Urothelium cell line (cell line): ENCODE data around the gene PPP2R5C.

Experiments
- DNase-seq: peaks from one replicate; pipeline ENCODE4 v3.0.0; 2011; ENCODE audit warnings: low spot score, mixed read lengths
- FAIRE-seq: peaks from 2 replicates; lab custom pipeline; 2011; peaks lifted over from hg19 to GRCh38; lab: Jason Lieb, UNC

Gene PPP2R5C

DNA sequence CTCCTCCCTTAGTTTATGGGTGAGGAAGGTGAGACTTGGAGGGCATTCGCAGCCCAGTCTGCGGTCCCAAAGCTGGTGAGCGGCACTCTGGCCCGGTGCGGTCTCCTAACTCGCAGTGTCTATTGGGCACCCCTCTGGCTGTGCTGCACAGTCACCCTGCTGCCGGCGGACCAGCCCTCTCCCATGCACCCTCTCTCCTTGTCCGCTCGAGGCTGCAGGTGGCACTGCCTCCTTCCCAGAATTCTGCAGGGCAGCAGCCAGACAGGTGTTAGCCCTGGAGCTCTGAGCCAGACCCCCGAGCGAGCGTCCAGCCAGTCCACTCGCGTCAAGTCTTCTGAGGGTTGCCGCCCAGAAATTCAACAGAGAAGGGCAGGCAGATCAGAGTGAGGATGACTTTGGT is 146.1 kb downstream of the PPP2R5C start:
- FAIRE-seq: no peak
- DNase-seq: no peak

GRCh38 chr14:101908795-101909194 is 147.3 kb downstream of the PPP2R5C start:
- FAIRE-seq (no peak), DNase-seq (no peak)

- FAIRE-seq: no peak
Observed at GRCh38 chr14:101909371-101910096, 148.0 kb downstream of the PPP2R5C start.

GRCh38 chr14:101912841-101913240 is 151.3 kb downstream of the PPP2R5C start:
- DNase-seq (no peak), FAIRE-seq (no peak)

More at GRCh38 chr14:101909371-101910096, 148.0 kb downstream of the PPP2R5C start:
- DNase-seq: no peak

DNA sequence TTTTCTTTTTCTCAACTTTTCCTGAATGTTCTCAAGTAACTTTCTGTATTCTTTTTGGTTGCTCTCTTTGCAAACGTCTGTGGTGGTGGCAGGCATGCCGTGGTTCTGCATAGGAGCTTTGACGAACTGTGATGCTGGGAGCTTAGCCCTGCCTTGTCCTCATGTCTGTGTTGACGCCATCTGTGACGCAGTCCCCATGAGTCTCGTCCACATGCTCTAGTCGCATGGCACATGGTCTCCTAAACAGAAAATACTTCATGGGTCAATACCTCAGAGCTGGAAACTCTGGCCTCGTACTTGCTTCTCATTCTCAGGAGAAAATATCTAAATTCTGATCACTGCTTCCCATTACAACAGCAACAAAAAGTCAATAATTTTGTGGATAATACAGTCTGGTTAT is 152.6 kb downstream of the PPP2R5C start:
- FAIRE-seq: no peak

DNA sequence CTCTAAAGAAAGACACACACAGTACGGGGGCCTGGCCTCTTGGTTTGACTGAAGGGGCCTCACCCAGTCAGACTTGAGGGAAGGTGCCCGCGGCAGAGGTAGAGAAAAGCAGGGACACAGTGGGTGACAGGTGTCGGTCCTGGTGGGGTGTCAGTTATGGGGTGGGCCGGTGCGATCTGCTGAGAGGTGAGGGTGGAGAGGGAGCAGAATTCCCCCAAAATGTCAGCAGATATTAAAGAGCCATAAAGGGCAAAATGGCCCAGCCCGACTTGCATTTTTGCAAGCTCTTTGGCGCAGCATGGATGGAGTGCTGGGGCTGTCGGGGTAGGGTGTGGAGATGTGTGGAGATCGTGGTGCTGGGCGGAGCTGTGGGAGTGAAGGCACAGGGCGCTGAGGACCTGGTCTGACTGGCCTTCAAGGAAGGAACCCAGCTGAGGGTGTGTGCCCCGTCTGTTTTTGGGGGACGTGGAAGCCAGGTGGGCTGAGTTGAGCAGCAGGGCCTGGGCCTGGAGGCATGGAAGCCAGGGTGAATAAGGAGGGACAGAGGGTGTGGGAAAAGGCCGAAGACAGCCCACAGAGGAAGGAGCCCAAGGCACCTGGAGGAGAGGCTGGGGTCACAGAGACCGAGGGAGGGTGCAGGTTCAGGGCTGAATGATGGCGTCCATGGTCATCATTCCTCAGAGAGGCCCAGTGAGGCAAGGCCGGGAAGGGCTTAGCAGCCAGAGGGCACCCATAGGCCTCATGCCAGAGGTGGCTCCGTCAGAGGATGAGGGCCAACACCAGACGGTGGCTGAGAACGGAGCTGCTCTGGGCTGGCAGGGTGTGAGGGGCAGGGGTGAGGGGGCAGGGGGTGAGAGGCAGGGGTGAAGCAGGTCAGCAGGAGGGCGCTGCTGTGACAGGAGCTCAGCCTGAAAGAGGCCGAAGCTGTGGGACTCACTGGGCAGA is 154.6 kb downstream of the PPP2R5C start:
- DNase-seq: no peak
- no peak for FAIRE-seq

More for the DNA sequence above, 152.6 kb downstream of the PPP2R5C start:
- no peak for DNase-seq

DNA sequence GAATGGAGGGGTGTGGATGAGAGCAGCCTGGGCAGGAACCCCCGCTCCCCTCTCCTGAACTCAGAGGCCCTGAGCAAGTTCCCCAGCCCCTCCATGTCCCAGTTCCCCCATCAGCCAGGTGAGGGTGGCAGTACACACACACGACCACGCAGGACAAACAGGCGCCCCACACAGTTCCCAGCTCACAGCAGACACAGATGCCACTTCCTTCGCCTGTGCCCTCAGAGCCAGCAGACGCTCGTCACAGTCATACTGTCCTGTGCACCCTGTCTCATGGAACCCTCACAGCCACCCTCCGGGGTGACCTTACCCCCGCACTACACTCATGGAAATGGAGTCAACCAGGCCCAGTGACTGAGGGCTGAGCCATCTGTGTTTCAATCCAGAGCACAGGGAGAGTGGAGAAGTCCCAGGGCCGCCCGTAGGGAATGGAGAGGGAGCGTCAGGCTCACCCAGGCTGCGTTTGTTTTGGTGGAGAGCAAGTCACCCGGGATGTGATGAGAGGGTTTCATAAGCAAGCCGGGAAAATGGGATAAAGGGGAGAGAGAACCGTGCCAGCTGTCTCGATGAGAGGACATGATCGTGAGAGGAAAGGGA is 155.4 kb downstream of the PPP2R5C start:
- FAIRE-seq: no peak
- no peak for DNase-seq

DNA sequence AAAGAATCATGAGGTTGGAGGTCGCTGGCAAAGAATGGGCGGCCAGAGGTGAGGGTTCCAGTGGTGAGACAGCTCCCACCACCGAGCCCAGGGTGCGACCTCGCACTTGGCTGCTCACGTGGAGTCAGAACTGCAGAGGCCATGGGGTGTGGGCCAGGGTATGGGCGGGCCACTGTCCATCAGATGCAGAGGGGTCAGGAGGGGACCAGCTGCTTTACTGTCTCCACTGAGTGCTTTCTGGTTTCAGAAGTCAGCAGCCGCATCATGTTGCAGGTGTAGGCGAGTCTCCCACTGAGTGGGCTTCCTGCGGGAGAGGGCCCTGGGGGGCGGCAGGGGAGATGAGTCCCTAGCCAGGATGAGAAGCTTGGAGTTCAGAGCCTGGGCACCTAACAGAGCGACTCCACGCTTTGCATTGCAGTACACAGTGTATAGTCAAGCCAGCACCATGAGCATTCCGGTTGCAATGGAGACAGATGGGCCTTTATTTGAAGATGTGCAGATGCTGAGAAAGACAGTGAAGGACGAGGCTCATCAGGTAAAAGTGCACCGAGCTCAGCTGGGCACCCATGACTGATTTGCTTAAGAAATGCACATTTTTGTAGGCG is 156.0 kb downstream of the PPP2R5C start:
- FAIRE-seq (no peak), DNase-seq (no peak)

GRCh38 chr14:101918065-101918989 is 156.8 kb downstream of the PPP2R5C start:
- no peak for DNase-seq
- no peak for FAIRE-seq

GRCh38 chr14:101920271-101920670 is 158.8 kb downstream of the PPP2R5C start:
- DNase-seq (no peak), FAIRE-seq (no peak)

- DNase-seq: no peak
- no peak for FAIRE-seq
Observed at GRCh38 chr14:101922866-101923265, 161.4 kb downstream of the PPP2R5C start.

DNA sequence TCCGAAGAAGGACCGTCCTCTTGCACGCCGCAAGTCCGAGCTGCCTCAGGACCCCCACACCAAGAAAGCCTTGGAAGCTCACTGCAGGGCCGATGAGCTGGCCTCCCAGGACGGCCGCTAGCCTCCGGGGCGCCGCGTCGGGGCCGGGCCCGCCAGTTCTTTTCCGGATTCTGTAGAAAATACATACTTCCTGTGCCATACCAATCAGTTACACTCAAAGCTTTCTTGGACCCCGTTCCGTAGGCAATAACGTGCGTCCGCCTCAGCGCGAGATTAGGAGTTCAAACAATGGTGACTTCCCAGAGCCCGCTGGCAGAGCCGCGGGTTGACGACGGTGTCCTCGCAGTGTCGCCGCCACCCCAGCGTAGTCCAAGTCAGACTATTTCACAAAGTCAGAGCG is 163.6 kb downstream of the PPP2R5C start:
- DNase-seq (no peak), FAIRE-seq (no peak)

DNA sequence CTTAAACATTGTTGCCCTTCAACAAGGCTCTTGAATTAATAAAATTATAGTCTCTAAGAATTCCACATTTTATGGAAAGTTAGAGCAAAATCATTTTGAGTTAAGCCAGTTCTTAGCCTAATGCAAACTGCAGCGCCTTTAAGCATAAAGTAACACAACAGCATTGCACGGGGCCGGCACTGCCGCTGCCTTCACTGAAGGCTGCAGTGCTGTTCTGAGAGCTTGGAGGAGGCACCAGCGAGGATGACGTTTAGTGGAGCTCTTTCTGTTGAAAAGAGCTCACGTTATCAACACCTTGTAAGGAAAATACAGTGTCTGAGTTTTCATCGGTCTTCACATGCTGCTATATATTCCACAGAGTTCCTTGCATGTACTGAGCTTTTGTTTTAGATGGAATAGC is 164.6 kb downstream of the PPP2R5C start:
- no peak for FAIRE-seq

DNA sequence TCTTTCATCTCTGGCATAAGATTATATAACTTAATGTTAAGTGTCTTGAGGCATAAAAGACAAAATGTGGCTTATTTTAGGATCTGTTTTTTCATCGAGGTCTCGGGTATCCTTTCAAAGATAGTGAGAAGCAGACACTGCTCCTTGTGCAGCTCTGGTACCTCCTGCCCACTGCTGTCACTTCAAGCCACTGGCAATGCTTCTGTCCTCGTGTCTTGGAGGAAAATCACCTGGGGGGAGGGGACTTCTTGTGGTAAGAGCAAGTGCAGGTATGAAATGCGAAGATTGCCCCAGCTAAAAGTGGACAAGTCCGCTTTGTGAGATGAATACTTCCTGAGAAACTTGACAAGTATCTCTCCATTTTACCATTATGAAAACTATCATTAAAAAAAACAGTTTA is 165.1 kb downstream of the PPP2R5C start:
- FAIRE-seq (no peak), DNase-seq (no peak)

More for the DNA sequence above, 164.6 kb downstream of the PPP2R5C start:
- no peak for DNase-seq

DNA sequence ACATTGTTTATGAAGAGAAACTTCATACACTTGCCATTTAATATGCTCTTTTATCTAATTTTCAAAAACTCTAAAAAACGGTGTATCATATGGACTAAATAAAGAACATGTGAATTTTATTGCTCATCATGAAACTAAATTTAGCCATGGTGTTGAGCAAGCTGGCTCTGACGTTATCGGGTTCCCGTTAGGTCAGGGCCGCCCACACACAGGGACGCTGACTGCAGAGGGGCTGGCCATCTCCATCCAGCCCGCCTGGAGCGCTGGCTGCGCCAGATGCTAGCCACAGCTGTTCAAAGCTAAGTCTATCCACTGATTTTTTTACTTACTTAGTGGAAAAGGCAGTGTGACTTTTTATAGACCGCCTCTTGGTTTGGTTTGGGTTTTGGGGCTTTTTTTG is 166.3 kb downstream of the PPP2R5C start:
- no peak for DNase-seq
- FAIRE-seq: no peak

- FAIRE-seq (no peak), DNase-seq (no peak)
Observed at GRCh38 chr14:101928415-101928841, 166.9 kb downstream of the PPP2R5C start.

- DNase-seq (no peak), FAIRE-seq (no peak)
Observed at GRCh38 chr14:101929096-101929495, 167.6 kb downstream of the PPP2R5C start.

GRCh38 chr14:101929946-101930345 is 168.4 kb downstream of the PPP2R5C start:
- no peak for FAIRE-seq

GRCh38 chr14:101932673-101933072 is 171.2 kb downstream of the PPP2R5C start:
- no peak for DNase-seq
- no peak for FAIRE-seq

More at GRCh38 chr14:101929946-101930345, 168.4 kb downstream of the PPP2R5C start:
- DNase-seq: no peak

DNA sequence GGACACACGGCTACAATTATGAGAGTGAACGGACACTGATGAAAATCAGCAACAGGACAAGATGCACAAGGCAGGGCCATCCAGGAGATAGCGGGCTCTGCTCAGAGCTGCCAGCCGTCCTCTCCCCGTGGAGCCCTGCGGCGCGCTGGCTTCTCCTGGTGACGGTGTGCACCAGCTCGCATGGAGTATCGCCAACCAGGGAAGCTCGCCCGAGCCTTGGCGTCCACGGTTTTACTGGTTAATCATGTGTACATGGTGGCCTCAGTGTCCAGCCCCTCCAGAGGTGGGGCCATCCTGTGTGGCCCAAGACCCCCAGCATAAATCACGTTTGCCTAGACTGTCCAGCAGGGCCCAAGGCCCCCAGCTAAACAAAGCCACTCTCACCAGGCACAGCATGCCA is 171.7 kb downstream of the PPP2R5C start:
- FAIRE-seq: no peak
- no peak for DNase-seq
